ENCODE data around the gene INCENP.
A peak's percentile ranks its signal among the peaks of the same experiment; 100 is the strongest.

INCENP gene

GRCh38 chr11:62141111-62142042, 17.6 kb downstream of the INCENP start:
- no peak for DNase-seq

- DNase-seq, result no peak
These were observed 18.2 kb downstream of the INCENP start for GRCh38 chr11:62142043-62142375.

GRCh38 chr11:62142921-62143320, 19.1 kb downstream of the INCENP start:
- DNase-seq, result no peak

- DNase-seq, result no peak
These were observed 19.9 kb downstream of the INCENP start for GRCh38 chr11:62143727-62144126.

- DNase-seq, result no peak
These were observed 20.9 kb downstream of the INCENP start for GRCh38 chr11:62144641-62145255.

GRCh38 chr11:62145261-62145871, 21.6 kb downstream of the INCENP start:
- no peak for DNase-seq

- DNase-seq, result no peak
These were observed 22.8 kb downstream of the INCENP start for GRCh38 chr11:62146476-62147200.

- no peak for DNase-seq
These were observed 23.7 kb downstream of the INCENP start for GRCh38 chr11:62147545-62147944.

GRCh38 chr11:62148271-62148980, 24.6 kb downstream of the INCENP start:
- no peak for DNase-seq

GRCh38 chr11:62149986-62150886, 26.4 kb downstream of the INCENP start:
- no peak for DNase-seq

- DNase-seq, result no peak
These were observed 27.3 kb downstream of the INCENP start for GRCh38 chr11:62150887-62151736.

GRCh38 chr11:62151737-62152102, 27.9 kb downstream of the INCENP start:
- no peak for DNase-seq

GRCh38 chr11:62152245-62153086, 28.7 kb downstream of the INCENP start:
- DNase-seq, result no peak

- DNase-seq, result no peak
These were observed 29.2 kb downstream of the INCENP start for GRCh38 chr11:62153087-62153395.

- DNase-seq, result no peak
These were observed 29.8 kb downstream of the INCENP start for GRCh38 chr11:62153617-62154016.

GRCh38 chr11:62157603-62158002, 33.8 kb downstream of the INCENP start:
- DNase-seq, result no peak

GRCh38 chr11:62166371-62166770, 42.6 kb downstream of the INCENP start:
- no peak for DNase-seq

- no peak for DNase-seq
These were observed 45.6 kb downstream of the INCENP start for GRCh38 chr11:62169448-62169847.

GRCh38 chr11:62169935-62170334, 46.1 kb downstream of the INCENP start:
- DNase-seq, result no peak

GRCh38 chr11:62171261-62171723, 47.5 kb downstream of the INCENP start:
- DNase-seq, result peak; percentile 67 to 73

Data from SHP77 (cell line).